ENCODE measurements around the gene KCNH2.
"Not testable (repeated sequence)": the region's sequence is repeated elsewhere in the genome, so short reads cannot be mapped to it uniquely, and the experiment has no call there.

Gene KCNH2

GRCh38 chr7:150924369-150924781, 53.7 kb downstream of the KCNH2 start:
- DNase-seq = no peak

DNA sequence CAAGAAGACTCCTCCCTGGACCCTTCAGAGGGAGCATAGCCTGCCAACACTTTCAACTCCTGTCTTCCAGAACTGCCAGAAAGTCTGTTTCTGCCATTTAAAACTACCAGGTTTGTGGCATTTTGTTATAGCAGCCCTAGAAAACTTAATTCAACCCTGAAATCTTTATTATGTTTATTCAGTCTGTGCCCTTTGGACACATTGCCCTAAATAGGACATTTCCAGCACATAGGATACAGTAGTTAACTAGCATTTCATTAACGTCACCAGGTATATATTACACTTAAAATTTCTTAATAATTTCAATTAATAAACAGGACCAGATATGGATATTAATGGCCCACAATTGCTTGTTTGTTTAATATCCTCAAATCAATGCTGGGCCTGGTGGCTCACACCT, 54.3 kb downstream of the KCNH2 start:
- no peak for DNase-seq

- DNase-seq = no peak
These were observed 54.9 kb downstream of the KCNH2 start for GRCh38 chr7:150923196-150923595.

GRCh38 chr7:150919160-150919559, 59.0 kb downstream of the KCNH2 start:
- DNase-seq = no peak

- no peak for DNase-seq
These were observed 59.7 kb downstream of the KCNH2 start for GRCh38 chr7:150918378-150918777.

DNA sequence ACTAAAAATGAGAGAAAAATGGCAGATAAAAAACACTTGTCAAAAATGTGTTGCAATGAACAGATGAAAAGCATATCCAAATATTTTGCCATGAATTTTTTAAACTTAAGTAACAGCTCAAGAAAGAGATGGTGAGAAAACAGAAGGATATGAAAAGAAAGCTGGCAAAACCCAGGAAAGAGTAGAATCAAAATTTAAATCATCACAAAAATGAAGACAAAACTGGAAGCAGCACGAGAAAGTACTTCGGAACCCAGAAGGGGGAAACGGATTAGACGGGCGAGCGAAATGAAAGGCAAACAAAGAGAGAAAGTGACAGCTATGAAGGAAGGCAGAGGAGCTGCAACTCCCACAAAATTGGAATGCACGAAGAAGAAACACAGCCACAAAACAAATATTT, 60.2 kb downstream of the KCNH2 start:
- DNase-seq = no peak

GRCh38 chr7:150916670-150917069, 61.5 kb downstream of the KCNH2 start:
- no peak for DNase-seq

- DNase-seq = no peak
These were observed 63.2 kb downstream of the KCNH2 start for GRCh38 chr7:150914966-150915365.

DNA sequence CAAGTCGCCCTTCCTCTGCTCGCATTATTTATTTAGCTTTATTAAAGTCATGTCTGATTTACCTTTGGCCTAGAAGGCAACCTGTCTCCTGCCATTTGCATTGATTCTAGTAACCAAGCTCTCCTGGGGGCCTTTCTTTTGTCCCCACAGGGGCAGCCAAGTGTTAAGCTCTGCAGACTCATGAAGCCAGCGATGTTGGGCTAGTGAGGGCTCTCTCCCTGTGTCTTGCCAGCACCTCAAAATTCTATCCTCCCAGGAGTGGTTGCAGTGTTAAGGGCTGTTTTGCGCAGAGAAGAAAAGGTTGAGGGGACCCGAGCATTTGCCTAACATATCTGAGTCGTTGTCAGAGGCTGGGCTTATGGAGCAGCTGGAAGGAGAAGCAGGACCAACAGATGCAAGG, 63.9 kb downstream of the KCNH2 start:
- DNase-seq = no peak

DNA sequence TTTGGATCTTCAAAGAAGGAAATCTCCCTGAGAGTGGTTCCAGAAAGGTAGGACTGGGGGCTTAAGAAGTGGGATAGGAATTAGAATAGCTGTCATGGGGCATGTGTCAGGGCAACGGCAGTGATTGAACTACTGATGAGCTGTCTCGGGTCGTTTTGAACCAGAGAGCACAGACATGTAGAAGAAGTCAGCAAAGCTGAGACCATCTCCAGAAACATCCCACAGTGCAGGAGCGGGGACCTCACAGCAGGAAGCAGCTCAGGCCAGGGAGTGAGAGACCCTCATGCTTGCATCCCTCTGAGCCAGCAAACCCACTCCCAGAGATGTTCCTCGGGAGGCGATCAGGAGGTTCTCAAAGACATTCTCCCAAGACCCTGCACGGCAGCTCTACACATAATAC, 65.7 kb downstream of the KCNH2 start:
- DNase-seq = no peak

DNA sequence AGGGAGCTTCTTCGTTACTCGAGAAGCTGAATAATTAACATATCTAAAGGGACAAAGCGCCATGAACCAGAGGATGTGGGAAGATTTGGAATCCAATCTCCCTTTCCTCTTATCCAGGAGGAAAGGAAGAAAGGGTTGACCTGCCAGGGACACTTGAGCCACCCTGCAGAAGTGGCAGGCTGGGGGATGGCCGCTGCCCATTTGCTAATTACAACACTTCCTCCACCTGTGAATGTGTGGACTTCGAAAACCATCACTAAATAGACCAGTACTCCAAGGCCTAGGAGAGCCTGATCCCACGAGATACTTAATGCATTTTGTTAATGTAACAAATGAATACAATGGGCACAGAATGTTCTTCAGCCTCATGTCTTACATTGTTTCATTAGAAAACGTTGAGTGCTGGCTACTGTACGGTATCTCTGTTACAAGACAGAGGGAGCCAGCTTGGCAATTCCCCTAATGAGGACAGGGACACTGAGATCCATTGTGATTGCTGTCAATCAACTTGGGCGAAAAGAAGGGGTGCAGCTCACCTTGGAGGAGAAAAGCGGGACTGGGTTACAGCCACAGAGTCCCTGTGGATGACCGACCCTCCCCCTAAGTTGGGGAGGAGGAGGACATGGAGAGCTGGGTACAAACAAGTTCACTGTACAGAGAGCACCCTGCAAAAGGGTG, 66.4 kb downstream of the KCNH2 start:
- no peak for DNase-seq

DNA sequence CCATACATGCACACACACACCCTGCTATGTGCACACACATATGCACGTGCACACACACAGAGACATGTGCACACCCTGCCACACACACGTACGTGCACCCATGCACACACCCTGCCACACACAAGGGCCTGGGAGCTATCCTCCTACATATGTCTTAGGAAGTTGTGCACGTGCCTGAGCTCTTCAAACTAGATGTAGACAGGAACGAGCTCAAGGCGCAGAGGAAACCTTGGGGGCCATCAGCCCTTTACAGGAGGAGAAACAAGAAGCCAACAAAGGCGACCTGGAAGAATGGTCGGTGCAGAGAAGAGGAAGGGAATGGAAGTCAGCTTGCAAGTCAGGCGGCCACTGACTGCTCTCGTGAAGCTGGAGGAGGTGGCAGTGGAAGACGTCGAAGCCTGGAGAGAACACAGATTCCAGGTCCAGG, 67.1 kb downstream of the KCNH2 start:
- DNase-seq = no peak

- not testable (repeated sequence) for DNase-seq
These were observed 67.7 kb downstream of the KCNH2 start for GRCh38 chr7:150910305-150910995.

- no peak for DNase-seq
These were observed 68.7 kb downstream of the KCNH2 start for GRCh38 chr7:150909200-150909995.

GRCh38 chr7:150908173-150908572, 69.9 kb downstream of the KCNH2 start:
- DNase-seq = no peak

DNA sequence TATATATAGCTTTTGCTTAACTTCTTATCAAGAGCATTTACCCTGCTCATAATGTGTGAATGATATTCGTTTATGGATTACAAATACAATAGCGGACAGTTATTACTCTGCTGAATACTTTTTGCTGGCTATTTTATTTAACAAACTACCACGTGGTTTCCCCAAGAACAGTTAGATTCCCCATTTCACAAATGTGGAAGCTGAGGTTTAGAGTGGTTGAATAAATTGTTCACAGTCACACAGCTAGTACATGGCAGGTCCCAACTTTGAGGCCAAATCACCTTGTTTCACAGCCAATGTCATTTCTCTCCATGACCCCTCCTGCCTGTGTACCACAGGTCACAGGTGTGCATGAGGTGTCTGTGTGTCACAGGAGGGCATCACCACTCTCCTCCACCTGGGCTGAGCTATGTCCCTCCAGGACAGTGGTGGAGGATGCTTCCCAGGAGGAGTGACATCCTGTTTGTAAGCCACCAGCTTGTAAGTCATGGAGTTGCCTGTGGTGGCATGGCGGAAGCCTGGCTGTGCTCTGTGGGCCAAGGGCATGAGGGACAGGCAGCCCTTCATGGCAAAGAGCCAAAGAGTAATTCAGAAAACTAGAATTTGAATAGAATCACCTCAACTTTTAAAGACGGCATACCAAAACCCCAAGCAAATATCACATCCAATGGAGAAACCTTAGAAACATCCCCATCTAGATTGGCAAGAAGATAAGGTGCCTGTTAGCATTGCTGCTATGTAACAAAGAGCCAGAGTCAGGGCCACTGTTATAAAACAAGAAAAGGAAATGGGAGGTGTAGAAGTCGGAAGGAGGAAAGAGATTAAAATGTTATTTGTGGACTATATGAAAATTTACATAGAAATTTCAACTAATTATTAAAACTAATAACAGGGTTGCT, 73.9 kb downstream of the KCNH2 start:
- no peak for DNase-seq

- DNase-seq = peak; percentile 27
These were observed 74.5 kb downstream of the KCNH2 start for GRCh38 chr7:150903606-150904005.

DNA sequence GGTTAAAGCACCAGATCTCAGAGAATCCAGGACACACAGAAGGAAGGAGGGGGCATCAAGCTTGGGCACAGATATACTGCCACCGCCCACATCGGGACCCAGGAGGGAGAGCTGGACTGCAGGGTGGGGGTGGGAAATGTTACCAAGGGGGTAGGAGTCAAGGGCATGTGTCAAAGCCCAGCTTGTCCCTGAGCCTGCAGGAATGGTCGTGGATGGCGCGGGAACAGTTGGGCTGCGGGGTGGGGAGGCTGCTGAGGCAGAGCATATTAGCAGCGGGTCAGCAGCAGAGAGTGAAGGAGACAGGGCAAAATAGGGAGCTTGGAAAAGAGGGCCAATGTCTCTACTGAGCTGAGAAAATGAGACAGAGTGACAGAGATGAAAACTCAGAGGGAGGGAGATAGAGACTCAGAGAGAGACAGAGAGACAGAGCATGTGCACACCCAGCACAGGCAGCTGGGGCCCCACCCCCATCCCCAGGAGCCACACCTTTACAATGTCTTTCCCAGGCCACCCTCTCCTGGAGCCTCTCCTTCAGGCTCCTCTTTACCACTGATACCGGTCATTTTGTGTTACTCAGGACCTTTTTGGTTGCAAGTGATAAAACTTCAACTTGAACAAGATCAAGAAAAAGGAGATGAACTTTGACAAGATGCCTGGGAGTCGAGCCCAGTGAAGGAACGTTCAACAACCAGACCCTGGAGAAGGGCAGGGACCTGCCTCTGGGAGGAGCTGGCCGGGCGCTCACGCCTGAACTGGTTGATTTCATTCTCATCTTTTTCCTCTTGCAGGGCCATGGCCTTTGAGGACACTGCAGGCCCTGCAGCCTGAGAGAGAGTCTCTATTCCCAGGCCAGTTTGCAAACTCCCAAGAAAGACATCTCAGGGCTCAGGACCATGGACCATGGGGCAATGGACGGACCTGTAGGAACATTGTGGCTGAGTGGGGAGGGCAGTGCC, 75.8 kb downstream of the KCNH2 start:
- DNase-seq = no peak

- DNase-seq = no peak
These were observed 76.7 kb downstream of the KCNH2 start for GRCh38 chr7:150901160-150902035.

GRCh38 chr7:150900675-150901074, 77.4 kb downstream of the KCNH2 start:
- DNase-seq = no peak
